GM12874 (cell line): Measurements from ENCODE around the gene SLC22A23.

Experiments used
- TF ChIP-seq, protein P1 (sequence below): IDR thresholded peaks from 2 replicates; pipeline ENCODE4 v1.5.1; 2011; ENCODE audit warnings: low read depth, mild to moderate bottlenecking, control low read depth, low read length, moderate library complexity; ENCODE audit not compliant: insufficient read depth

Gene SLC22A23

GRCh38 chr6:3320238-3320811 is 136.5 kb downstream of the SLC22A23 start:
- TF ChIP-seq, protein P1, sequence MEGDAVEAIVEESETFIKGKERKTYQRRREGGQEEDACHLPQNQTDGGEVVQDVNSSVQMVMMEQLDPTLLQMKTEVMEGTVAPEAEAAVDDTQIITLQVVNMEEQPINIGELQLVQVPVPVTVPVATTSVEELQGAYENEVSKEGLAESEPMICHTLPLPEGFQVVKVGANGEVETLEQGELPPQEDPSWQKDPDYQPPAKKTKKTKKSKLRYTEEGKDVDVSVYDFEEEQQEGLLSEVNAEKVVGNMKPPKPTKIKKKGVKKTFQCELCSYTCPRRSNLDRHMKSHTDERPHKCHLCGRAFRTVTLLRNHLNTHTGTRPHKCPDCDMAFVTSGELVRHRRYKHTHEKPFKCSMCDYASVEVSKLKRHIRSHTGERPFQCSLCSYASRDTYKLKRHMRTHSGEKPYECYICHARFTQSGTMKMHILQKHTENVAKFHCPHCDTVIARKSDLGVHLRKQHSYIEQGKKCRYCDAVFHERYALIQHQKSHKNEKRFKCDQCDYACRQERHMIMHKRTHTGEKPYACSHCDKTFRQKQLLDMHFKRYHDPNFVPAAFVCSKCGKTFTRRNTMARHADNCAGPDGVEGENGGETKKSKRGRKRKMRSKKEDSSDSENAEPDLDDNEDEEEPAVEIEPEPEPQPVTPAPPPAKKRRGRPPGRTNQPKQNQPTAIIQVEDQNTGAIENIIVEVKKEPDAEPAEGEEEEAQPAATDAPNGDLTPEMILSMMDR = no peak

DNA sequence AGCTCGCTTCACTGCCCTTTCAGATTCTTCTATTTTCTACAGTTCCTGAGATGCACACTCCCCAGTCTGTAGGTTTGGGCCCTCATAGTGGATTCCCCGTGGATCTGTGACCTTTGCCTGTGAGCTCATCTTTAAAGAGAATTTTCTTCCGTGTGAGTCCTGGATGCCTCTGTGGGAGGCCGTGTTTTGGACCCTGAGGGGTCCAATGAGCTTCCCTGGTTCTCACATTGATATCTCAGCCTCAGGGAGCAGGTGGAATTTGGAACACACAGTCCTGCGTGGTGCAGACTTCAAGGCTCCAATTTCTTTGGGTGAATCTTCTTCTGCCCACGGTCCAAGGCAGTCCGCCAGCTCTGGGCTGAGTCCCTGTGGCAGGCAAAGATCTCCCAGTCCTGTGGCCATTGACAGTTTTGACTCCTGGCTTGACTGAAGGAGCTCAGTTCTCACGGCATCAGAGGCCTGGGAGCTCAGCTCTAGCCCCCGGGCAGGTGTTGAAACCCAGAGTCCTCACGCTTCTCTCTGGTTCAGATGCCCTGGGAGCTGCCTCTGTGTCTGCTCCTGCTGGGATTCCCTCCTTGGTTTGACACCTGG is 137.1 kb downstream of the SLC22A23 start:
- TF ChIP-seq, protein P1 = no peak

DNA sequence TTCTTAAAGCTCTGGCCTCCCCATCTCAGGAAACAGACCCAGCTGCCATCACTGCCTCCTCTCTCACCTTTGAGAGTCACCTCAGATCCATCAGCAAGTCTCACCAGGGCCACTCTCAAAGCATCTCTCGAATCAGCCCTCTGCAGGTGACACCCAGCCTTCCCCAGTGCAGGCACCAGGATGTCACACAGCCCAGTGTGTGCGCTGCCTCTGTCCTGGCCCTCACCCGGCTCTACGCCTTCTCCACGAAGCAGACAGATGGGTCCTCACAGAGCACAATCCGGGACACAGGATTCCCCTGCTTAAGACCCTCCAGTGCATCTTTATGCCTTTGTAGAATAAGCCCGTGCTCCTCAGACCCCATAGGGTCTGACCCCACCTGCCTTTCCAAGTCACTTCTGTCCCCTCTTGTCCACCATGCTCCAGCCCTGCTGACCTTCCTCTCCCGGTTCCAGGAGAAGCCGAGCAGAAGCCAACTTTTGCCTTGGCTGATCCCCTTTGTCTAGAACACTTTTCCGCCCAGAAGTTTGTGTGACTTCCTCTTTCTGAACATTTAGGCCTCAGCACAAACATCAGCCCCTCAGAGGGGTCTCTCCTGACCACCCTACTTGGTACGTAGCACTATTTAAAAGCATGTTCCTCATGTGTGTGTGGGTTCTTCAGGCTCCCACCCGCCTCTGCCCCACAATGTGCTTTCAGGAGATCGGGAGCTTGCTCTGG is 137.9 kb downstream of the SLC22A23 start:
- TF ChIP-seq, protein P1 = no peak

DNA sequence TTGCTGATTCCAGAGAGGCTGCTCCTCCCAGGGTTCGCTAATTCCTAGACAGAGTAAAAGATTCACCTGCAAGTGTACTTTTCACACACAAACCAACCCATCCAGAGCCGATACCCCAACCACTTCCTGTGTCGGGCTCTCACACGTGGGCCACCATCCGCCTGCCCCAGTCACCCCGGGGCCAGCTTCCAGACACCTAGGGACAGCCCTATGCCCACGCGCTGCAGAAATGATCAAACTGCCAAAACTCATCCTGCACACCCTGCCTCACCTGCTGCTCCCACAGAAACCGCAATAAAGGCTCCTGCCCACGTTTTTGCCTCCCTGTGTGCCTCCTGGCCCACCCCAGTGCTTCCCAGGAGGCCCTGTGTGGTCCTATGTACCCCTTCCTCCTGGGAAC is 138.6 kb downstream of the SLC22A23 start:
- TF ChIP-seq, protein P1 = no peak

DNA sequence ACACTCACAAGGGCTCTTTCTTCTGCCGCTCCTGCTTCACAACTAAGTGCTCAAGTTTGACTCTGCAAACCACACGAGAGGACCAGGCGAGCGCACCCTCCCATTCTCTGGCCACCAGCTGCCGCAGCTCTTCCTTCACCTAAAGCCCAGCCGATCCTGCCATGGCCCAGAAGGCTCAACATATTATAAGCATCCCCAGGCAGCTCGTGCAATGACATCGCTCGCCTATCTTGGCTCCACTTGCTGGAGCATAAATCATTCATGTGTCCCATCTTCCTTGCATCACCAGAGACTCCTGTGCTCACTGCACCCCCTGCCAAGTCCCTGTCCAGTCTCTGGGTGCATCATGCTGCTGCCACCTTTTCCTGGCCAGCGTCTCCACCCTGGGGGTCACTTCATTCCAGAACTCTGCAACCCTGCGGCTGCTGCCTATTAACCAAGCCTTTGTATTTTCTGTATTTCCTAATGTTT is 139.1 kb downstream of the SLC22A23 start:
- TF ChIP-seq, protein P1 = no peak

DNA sequence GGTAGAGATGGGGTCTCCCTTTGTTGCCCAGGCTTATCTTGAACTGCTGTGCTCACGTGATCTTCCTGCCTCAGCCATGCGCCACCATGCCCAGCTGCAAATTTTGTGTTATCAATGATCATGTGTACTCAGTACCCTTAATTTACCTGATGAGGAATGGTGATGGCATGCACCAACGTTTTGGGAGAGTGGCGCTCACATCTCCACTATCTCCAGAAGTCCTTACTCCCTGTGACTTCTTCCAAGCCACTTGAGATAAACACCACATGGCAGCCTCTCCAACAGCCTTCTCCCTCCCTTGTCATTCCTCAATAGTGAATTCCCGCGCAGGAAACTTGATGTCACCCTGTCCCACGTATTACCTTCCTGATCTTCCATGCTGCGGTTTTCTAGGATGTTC is 140.0 kb downstream of the SLC22A23 start:
- TF ChIP-seq, protein P1 = no peak

DNA sequence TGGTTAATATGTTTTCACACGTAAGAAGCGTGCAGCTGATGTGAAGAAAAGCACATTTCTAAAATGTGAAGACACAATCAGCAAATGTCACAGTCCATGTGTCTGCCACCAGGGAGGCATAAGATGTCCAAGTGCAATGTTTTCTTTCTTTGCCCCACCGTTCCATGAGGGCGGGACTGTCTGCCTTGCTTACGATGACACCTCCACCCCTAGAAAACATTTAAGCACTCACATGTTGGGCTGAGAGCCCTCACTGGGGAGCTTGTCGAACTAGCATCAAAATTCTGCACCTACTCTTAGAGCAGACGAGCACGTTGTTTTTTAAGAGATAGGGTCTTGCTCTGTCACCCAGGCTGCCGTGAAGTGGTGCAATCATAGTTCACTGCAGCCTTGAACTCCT is 140.5 kb downstream of the SLC22A23 start:
- TF ChIP-seq, protein P1 = no peak
